DMS153 treated with DMSO at 0.1 percent for 48 hours (cell line): ENCODE measurements around the gene PCDHGA5.
"Not testable (repeated sequence)": the region's sequence is repeated elsewhere in the genome, so short reads cannot be mapped to it uniquely, and the experiment has no call there.

ENCODE experiments used
- DNase-seq: peaks from one replicate; lab custom pipeline; 2025; ENCODE audit not compliant: unreplicated experiment; lab: John Stamatoyannopoulos, UW

The PCDHGA5 gene

GRCh38 chr5:141412854-141413539 lies 49.0 kb downstream of the PCDHGA5 start, which contains the start of gene PCDHGA10:
Gene PCDHGA10, plus strand, starts transcription at chr5:141412987. Its CDS starts 189 bp downstream, at chr5:141413176.
- no peak for DNase-seq

- no peak for DNase-seq
Measured at GRCh38 chr5:141413540-141414069, 49.6 kb downstream of the PCDHGA5 start.

- DNase-seq, result not testable (repeated sequence)
Measured at GRCh38 chr5:141414548-141415274, 50.7 kb downstream of the PCDHGA5 start.

- not testable (repeated sequence) for DNase-seq
Measured at GRCh38 chr5:141415275-141415618, 51.3 kb downstream of the PCDHGA5 start.
